Measurements from ENCODE around the gene RFC2. TPM values are rescaled to one million over a fixed set of nuclear protein-coding genes. Genes with fewer than 3 reads are reported as not detected.

RFC2 gene
- total and polyA plus RNA-seq, 10 of the 15 experiments (the other 5 are each of a cell fraction or from before 2014, with no cell fraction given) = 25.8 to 145 (median 90.9) TPM

DNA sequence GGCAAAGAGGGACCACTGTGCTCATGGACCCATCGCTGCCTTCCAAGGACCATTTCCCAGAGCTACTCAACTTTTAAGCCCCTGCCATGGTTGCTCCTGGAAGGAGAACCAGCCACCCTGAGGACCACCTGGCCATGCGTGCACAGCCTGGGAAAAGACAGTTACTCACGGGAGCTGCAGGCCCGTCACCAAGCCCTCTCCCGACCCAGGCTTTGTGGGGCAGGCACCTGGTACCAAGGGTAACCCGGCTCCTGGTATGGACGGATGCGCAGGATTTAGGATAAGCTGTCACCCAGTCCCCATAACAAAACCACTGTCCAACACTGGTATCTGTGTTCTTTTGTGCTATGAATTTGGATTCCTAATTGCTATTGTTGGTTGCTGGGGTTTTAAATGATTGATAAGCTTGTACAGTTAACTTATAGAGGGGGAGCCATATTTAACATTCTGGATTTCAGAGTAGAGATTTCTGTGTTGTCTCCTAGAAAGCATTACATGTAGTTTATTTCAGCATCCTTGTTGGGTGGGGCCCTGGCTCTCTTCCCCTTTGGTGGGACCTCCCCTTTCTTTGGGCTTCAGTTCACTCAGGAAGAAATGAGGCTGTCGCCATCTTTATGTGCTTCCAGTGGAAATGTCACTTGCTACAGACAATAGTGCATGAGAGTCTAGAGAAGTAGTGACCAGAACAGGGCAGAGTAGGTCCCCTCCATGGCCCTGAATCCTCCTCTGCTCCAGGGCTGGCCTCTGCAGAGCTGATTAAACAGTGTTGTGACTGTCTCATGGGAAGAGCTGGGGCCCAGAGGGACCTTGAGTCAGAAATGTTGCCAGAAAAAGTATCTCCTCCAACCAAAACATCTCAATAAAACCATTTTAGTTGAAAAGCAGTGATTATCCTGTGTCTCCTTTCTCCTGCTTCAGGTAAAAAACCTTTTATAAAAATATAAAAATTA lies 25.0 kb downstream of the RFC2 start (continued):
- TF ChIP-seq SIX5 (IDR thresholded peaks at IDR 0.05; ENCODE audit: low read depth, low read length, severe bottlenecking) (no peak), PML (IDR thresholded peaks at IDR 0.05; ENCODE audit: low read length) (peak; percentile 36), STAT3 (IDR thresholded peaks at IDR 0.05; ENCODE audit: low read depth, low read length) (no peak), BCL11A (IDR thresholded peaks at IDR 0.05; ENCODE audit: low read depth, low read length) (no peak), RBBP5 (conservative IDR thresholded peaks at IDR 0.05) (no peak), SREBF2 (IDR thresholded peaks at IDR 0.05; ENCODE audit: low read length) (no peak), NBN (IDR thresholded peaks at IDR 0.05) (no peak)

DNA sequence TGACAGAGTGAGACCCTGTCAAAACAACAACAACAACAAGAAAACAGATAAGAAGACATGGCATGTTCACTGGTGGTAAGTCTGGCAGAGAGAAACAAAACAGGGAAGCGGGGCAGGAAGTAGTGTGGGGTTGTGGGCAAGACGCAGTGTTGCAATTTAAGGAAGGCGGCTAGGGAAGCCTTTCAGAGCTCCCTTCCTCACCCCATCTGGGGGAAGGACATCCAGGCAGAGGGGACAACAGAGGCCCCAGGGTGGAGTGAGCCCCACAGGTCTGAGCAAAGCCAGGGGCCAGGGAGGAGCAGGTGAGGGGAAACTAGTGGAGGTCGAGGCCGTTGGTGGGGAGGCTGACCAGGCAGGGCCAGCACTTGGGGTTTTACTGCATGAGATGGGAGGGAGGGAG lies 27.6 kb downstream of the RFC2 start:
- H2AFZ ChIP-seq (ENCODE audit: control insufficient read depth, low read depth, low read length) = no peak overlapping the region
- H3K36me3 ChIP-seq (ENCODE audit: control insufficient read depth in 2 of 2, insufficient read depth in 2 of 2, low read length in 1 of 2) = peaks cover 24 to 35% of the 10 kb centered on the region in 2 experiments
- ChIA-PET CTCF (interaction anchor here (2.4 kb wide), 1 partner anchor 20 kb away, joined by 9 read pairs; no protein-coding TSS in a partner anchor), RAD21 (ENCODE audit: unreplicated experiment) (interaction anchor here (0.8 to 6.1 kb wide), 2 partner anchors 20 to 60 kb away, joined by 4 to 31 read pairs; no protein-coding TSS in a partner anchor), POLR2A (interaction anchor here (0.5 to 1.0 kb wide), 4 partner anchors 8 to 33 kb away, joined by 3 to 8 read pairs (median 4); no protein-coding TSS in a partner anchor), SMC1A (ENCODE audit: uncharacterized antibody, unreplicated experiment) (interaction anchor here (0.9 to 1.5 kb wide), 2 partner anchors 8 to 21 kb away, joined by 5 read pairs; no protein-coding TSS in a partner anchor)
- no peaks in the 10 kb centered on the region for H4K20me1 ChIP-seq (ENCODE audit: control insufficient read depth, insufficient read depth)
- BruUV-seq (replicated peaks) = no TSS peak
- H3K79me2 ChIP-seq (ENCODE audit: control insufficient read depth, insufficient read depth, low read length) = no peaks in the 10 kb centered on the region; the same call in 1 of the 2 replicates
- H3K27ac ChIP-seq (ENCODE audit: control insufficient read depth, insufficient read depth) = peak overlapping the region; percentile 39; the same call in 1 of the 2 replicates
- FAIRE-seq = no peak
- WGBS (ENCODE audit: insufficient coverage, insufficient replicate concordance, low lambda C conversion rate, missing lambda C conversion rate) = 17% methylated on average over 5 of the region's 5 CpGs
- in situ Hi-C loops (cut with MboI) (no loop called here), intact Hi-C loops (cut with micrococcal nuclease; ENCODE audit: unreplicated experiment) (no loop called here)
- peaks cover 37% of the 10 kb centered on the region for H3K4me1 ChIP-seq (ENCODE audit: control insufficient read depth, insufficient read depth, low read length)
- H3K4me2 ChIP-seq (ENCODE audit: control insufficient read depth, insufficient read depth) = no peak overlapping the region
- H3K9ac ChIP-seq (ENCODE audit: control insufficient read depth, insufficient read depth, low read length) = no peak overlapping the region
- no peaks in the 10 kb centered on the region for H3K27me3 ChIP-seq (replicated peaks in 1 of 2; ENCODE audit: control insufficient read depth in 2 of 2, insufficient read depth in 2 of 2, low read length in 1 of 2)
- no peaks in the 10 kb centered on the region; the same call in 2 of the 3 replicates for H3K9me3 ChIP-seq (replicated peaks; ENCODE audit: control insufficient read depth, insufficient read depth, low read length)
- no peak for DNase-seq (ENCODE audit: low read depth, low spot score)
- no peak for ATAC-seq
- no peak overlapping the region for H3K4me3 ChIP-seq
- TF ChIP-seq GATAD2B (conservative IDR thresholded peaks at IDR 0.05; ENCODE audit: low read depth) = no peak
- TF ChIP-seq, protein P1, sequence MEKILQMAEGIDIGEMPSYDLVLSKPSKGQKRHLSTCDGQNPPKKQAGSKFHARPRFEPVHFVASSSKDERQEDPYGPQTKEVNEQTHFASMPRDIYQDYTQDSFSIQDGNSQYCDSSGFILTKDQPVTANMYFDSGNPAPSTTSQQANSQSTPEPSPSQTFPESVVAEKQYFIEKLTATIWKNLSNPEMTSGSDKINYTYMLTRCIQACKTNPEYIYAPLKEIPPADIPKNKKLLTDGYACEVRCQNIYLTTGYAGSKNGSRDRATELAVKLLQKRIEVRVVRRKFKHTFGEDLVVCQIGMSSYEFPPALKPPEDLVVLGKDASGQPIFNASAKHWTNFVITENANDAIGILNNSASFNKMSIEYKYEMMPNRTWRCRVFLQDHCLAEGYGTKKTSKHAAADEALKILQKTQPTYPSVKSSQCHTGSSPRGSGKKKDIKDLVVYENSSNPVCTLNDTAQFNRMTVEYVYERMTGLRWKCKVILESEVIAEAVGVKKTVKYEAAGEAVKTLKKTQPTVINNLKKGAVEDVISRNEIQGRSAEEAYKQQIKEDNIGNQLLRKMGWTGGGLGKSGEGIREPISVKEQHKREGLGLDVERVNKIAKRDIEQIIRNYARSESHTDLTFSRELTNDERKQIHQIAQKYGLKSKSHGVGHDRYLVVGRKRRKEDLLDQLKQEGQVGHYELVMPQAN (conservative IDR thresholded peaks at IDR 0.05) = no peak
- peak; percentile 32; the same call in 1 of the 2 replicates for TF ChIP-seq POLR2AphosphoS5 (IDR thresholded peaks at IDR 0.05; ENCODE audit: low read length)
- TF ChIP-seq POLR2A (IDR thresholded peaks at IDR 0.05; ENCODE audit: low read depth, low read length) = peak; percentile 61; the same call in 1 of the 2 replicates
- no peak for TF ChIP-seq MYB (IDR thresholded peaks at IDR 0.05; ENCODE audit: borderline replicate concordance, low read depth, low read length)
- TF ChIP-seq NFIC (IDR thresholded peaks at IDR 0.05; ENCODE audit: low read depth, low read length) = 0 out of 2 replicates have a peak, but pooled peaks have one; percentile 15
- TF ChIP-seq, protein P2, sequence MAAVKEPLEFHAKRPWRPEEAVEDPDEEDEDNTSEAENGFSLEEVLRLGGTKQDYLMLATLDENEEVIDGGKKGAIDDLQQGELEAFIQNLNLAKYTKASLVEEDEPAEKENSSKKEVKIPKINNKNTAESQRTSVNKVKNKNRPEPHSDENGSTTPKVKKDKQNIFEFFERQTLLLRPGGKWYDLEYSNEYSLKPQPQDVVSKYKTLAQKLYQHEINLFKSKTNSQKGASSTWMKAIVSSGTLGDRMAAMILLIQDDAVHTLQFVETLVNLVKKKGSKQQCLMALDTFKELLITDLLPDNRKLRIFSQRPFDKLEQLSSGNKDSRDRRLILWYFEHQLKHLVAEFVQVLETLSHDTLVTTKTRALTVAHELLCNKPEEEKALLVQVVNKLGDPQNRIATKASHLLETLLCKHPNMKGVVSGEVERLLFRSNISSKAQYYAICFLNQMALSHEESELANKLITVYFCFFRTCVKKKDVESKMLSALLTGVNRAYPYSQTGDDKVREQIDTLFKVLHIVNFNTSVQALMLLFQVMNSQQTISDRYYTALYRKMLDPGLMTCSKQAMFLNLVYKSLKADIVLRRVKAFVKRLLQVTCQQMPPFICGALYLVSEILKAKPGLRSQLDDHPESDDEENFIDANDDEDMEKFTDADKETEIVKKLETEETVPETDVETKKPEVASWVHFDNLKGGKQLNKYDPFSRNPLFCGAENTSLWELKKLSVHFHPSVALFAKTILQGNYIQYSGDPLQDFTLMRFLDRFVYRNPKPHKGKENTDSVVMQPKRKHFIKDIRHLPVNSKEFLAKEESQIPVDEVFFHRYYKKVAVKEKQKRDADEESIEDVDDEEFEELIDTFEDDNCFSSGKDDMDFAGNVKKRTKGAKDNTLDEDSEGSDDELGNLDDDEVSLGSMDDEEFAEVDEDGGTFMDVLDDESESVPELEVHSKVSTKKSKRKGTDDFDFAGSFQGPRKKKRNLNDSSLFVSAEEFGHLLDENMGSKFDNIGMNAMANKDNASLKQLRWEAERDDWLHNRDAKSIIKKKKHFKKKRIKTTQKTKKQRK (IDR thresholded peaks at IDR 0.05; ENCODE audit: low read depth, low read length) = no peak
- TF ChIP-seq CREB1 (IDR thresholded peaks at IDR 0.05; ENCODE audit: low read depth) = 0 out of 2 replicates have a peak, but pooled peaks have one; percentile 8
- TF ChIP-seq, protein P3, sequence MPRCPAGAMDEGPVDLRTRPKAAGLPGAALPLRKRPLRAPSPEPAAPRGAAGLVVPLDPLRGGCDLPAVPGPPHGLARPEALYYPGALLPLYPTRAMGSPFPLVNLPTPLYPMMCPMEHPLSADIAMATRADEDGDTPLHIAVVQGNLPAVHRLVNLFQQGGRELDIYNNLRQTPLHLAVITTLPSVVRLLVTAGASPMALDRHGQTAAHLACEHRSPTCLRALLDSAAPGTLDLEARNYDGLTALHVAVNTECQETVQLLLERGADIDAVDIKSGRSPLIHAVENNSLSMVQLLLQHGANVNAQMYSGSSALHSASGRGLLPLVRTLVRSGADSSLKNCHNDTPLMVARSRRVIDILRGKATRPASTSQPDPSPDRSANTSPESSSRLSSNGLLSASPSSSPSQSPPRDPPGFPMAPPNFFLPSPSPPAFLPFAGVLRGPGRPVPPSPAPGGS (IDR thresholded peaks at IDR 0.05; ENCODE audit: borderline replicate concordance, insufficient read depth, low read depth, low read length, poor library complexity, severe bottlenecking) = no peak
